Activated CD8-positive, alpha-beta memory T cell treated with anti-CD3 and anti-CD28 coated beads for 1 hour (primary cell): ENCODE results near the gene SDSL.
A peak's percentile ranks its signal among the peaks of the same experiment; 100 is the strongest.

ENCODE experiments used
- DNase-seq, 2 donors: peaks; one replicate each; pipeline ENCODE4 v3.0.0-alpha.2; 2020; ENCODE audit warnings: low read depth in 1 of 2; ENCODE audit errors: extremely low read depth in 1 of 2

SDSL gene

GRCh38 chr12:113478351-113479011 lies 56.3 kb downstream of the SDSL start:
- DNase-seq = no peak

- DNase-seq = no peak
Measured at GRCh38 chr12:113479216-113479589, 57.0 kb downstream of the SDSL start.

DNA sequence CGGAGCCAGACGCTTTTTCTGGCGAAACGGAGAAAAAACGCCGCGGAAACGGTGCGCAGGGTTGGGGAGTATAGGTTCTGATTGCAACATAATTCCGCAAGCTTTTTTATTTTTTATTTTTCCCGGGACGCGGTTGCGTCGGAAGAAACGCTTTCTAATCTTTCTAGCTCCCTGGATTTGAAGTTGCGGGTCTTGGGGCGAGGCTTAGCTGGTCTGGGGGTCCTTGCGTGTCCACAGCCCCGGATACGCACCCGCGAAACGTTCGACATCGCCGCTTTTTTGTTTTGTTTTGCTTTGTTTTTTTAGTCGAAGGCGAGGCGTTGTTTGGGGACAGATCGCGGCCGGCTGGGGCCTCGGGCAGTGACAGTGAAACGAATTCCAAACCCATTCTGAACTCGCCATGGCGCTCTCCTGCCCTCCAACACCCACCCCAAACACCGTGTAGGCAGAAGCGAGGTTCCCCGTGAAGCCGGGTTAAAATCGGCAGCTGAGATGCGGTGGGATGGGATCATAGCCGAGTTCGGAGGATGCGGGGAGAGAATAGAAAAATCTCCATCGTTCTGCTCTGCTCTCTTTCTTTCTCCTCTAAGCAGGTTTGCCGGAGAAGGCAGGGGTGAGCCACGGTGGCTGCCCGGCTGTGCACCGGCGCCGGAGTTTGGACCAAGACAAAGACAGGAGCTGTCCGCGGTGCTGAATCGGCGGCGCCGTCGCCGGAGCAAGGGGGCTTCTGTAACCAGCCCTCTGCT lies 57.6 kb downstream of the SDSL start:
- DNase-seq = peak in 1 of 2 donors; percentile 19

DNA sequence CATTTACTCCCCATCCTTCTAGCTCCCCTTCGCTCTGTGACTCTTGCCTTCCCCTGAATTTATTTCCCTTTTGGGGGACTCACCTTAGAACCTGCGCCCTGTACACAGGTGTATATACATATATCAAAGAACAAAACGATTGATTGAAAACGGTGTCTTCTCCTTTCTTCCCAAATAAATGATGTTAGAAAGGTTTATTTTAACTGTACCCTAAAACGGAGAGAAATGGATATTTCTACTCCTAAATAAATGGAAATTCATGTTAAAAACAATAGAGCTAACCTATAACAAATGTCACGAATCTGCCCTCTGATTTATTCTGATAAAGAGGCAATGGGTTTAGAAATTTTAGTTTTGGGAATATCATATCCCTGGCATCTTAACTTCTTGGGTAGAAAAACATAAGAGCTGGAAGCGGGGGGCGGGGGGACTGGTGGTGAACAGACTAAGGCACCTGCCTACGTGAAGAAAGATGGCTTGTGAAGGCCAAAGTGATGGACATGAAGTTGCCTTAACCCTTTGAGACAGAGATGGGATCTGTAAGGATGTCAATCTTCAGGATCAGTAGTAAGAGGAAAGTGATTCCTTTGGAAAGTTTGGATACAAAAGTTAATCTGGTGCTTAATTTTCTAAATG lies 58.3 kb downstream of the SDSL start:
- DNase-seq = no peak

DNA sequence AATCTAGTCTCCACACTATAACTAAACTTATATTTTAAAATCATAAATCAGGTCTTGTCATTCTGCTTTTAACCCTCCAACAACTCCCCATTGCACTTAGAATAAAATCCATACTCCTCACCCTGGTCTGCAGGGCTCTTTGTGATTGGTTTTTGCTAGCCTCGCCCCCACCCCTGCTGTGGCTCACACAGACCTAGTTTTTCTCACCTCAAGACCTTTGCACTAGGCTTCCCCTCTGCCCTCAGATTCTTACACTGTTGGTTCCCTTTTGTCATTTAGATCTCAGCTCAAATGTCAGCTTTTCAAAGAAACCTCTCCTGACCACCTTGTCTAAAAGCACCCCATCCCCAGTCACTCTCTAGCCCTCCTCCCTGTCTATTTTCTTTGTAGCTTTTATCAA lies 60.2 kb downstream of the SDSL start:
- DNase-seq = no peak

GRCh38 chr12:113485330-113485729 lies 63.1 kb downstream of the SDSL start:
- DNase-seq = no peak

- DNase-seq = no peak
Measured at GRCh38 chr12:113486722-113487121, 64.5 kb downstream of the SDSL start.
